H7 (cell line): ENCODE measurements around the gene CCR5AS.

Experiments
- DNase-seq: peaks from one replicate; pipeline ENCODE4 v3.0.0; 2012
- H3K27me3 ChIP-seq: 2 replicates; pipeline ENCODE4 v1.6.0; 2011; ENCODE audit warnings: mild to moderate bottlenecking, low read length; ENCODE audit not compliant: control insufficient read depth, insufficient read depth
- H3K36me3 ChIP-seq: replicated peaks from 2 replicates; pipeline ENCODE4 v1.5.1; 2011; ENCODE audit warnings: low read length; ENCODE audit not compliant: control insufficient read depth, insufficient read depth
- H3K4me3 ChIP-seq: 2 replicates; pipeline ENCODE4 v1.5.1; 2011; ENCODE audit warnings: low read depth, mild to moderate bottlenecking, control low read depth, low read length, moderate library complexity; ENCODE audit not compliant: insufficient read depth

Gene CCR5AS

GRCh38 chr3:46406788-46407611, at the start of gene CCR5AS, which contains the start of gene CCRL2:
Gene CCR5AS (minus strand): TSS chr3:46407066.
Gene CCRL2 (plus strand): TSS chr3:46407259. CDS start chr3:46408080, 821 bp downstream.
- DNase-seq = no peak
- no peaks in the 10 kb centered on the region for H3K27me3 ChIP-seq
- no peaks in the 10 kb centered on the region for H3K36me3 ChIP-seq
- no peak within 1 kb of the TSS for H3K4me3 ChIP-seq

GRCh38 chr3:46456118-46456517, 49.3 kb upstream of the CCR5AS start:
- Histone ChIP-seq H3K36me3 (no peaks in the 10 kb centered on the region), H3K4me3 (no peak overlapping the region), H3K27me3 (no peaks in the 10 kb centered on the region)
- DNase-seq = no peak

GRCh38 chr3:46455231-46456115, 48.6 kb upstream of the CCR5AS start:
- DNase-seq = no peak
- no peak overlapping the region for H3K4me3 ChIP-seq
- H3K36me3 ChIP-seq = no peaks in the 10 kb centered on the region
- H3K27me3 ChIP-seq = no peaks in the 10 kb centered on the region

- Histone ChIP-seq H3K27me3 (no peaks in the 10 kb centered on the region), H3K36me3 (no peaks in the 10 kb centered on the region), H3K4me3 (no peak overlapping the region)
- no peak for DNase-seq
These were observed 47.7 kb upstream of the CCR5AS start for GRCh38 chr3:46454606-46455005.

GRCh38 chr3:46454209-46454595, 47.3 kb upstream of the CCR5AS start:
- no peak for DNase-seq
- no peak overlapping the region for H3K4me3 ChIP-seq
- no peaks in the 10 kb centered on the region for H3K27me3 ChIP-seq
- H3K36me3 ChIP-seq = no peaks in the 10 kb centered on the region

GRCh38 chr3:46453526-46454208, 46.8 kb upstream of the CCR5AS start:
- H3K27me3 ChIP-seq = no peaks in the 10 kb centered on the region
- no peak overlapping the region for H3K4me3 ChIP-seq
- DNase-seq = no peak
- H3K36me3 ChIP-seq = no peaks in the 10 kb centered on the region

GRCh38 chr3:46449755-46450552, 43.1 kb upstream of the CCR5AS start:
- Histone ChIP-seq H3K4me3 (no peak overlapping the region), H3K27me3 (no peaks in the 10 kb centered on the region), H3K36me3 (no peaks in the 10 kb centered on the region)
- DNase-seq = peak; percentile 84

- Histone ChIP-seq H3K27me3 (no peaks in the 10 kb centered on the region), H3K4me3 (no peak overlapping the region), H3K36me3 (no peaks in the 10 kb centered on the region)
- no peak for DNase-seq
These were observed 41.9 kb upstream of the CCR5AS start for GRCh38 chr3:46448721-46449120.

- no peaks in the 10 kb centered on the region for H3K36me3 ChIP-seq
- no peak overlapping the region for H3K4me3 ChIP-seq
- no peaks in the 10 kb centered on the region for H3K27me3 ChIP-seq
- DNase-seq = peak; percentile 12
These were observed 40.5 kb upstream of the CCR5AS start for GRCh38 chr3:46447228-46447985.

GRCh38 chr3:46442576-46443530, 36.0 kb upstream of the CCR5AS start:
- H3K4me3 ChIP-seq = no peak overlapping the region
- no peaks in the 10 kb centered on the region for H3K27me3 ChIP-seq
- H3K36me3 ChIP-seq = no peaks in the 10 kb centered on the region
- peak; percentile 82 for DNase-seq

GRCh38 chr3:46440531-46441294, 33.8 kb upstream of the CCR5AS start:
- no peaks in the 10 kb centered on the region for H3K36me3 ChIP-seq
- H3K27me3 ChIP-seq = no peaks in the 10 kb centered on the region
- DNase-seq = peak; percentile 38
- H3K4me3 ChIP-seq = no peak overlapping the region

GRCh38 chr3:46438831-46439230, 32.0 kb upstream of the CCR5AS start:
- Histone ChIP-seq H3K4me3 (no peak overlapping the region), H3K36me3 (no peaks in the 10 kb centered on the region), H3K27me3 (no peaks in the 10 kb centered on the region)
- no peak for DNase-seq
